Liver (tissue), 9 donors: Measurements from ENCODE around the gene OR51B4. TPM values are rescaled to one million over a fixed set of nuclear protein-coding genes. Genes with fewer than 3 reads are reported as not detected.

Experiments used
- DNase-seq: peaks from one replicate; pipeline ENCODE4 v3.0.0-alpha.2; 2017; ENCODE audit warnings: low spot score
- H3K27ac ChIP-seq, 2 donors: one replicate each; pipeline ENCODE4 v1.7.0; 2013; ENCODE audit warnings: inconsistent platforms in 2 of 2, low read length in 2 of 2, control low read depth in 1 of 2, low read depth in 1 of 2, mild to moderate bottlenecking in 1 of 2
- H3K27me3 ChIP-seq, 4 donors: one replicate each; pipeline versions ENCODE4 v1.6.1 to v1.7.0; 2013; ENCODE audit warnings: low read length in 3 of 4, inconsistent platforms in 1 of 4, mild to moderate bottlenecking in 1 of 4, moderate library complexity in 1 of 4; ENCODE audit not compliant: control insufficient read depth in 4 of 4, insufficient read depth in 4 of 4
- H3K36me3 ChIP-seq, 4 donors: one replicate each; pipeline versions ENCODE4 v1.6.1 to v1.7.0; 2013; ENCODE audit warnings: low read length in 3 of 4, mild to moderate bottlenecking in 3 of 4, low read depth in 1 of 4, moderate library complexity in 1 of 4; ENCODE audit not compliant: control insufficient read depth in 4 of 4, insufficient read depth in 3 of 4
- H3K4me1 ChIP-seq, 4 donors: one replicate each; pipeline versions ENCODE4 v1.6.1 to v1.7.0; 2013; ENCODE audit warnings: low read length in 3 of 4, mild to moderate bottlenecking in 3 of 4, moderate library complexity in 1 of 4; ENCODE audit not compliant: control insufficient read depth in 4 of 4, insufficient read depth in 4 of 4
- H3K4me3 ChIP-seq, 3 donors: one replicate each; pipeline versions ENCODE4 v1.6.1 to v1.7.0; 2013; ENCODE audit warnings: low read length in 3 of 3, control low read depth in 1 of 3, low read depth in 1 of 3, mild to moderate bottlenecking in 1 of 3
- H3K9ac ChIP-seq, 2 donors: one replicate each; pipeline ENCODE4 v1.7.0; 2013; ENCODE audit warnings: low read length in 2 of 2, mild to moderate bottlenecking in 2 of 2, moderate library complexity in 2 of 2, control low read depth in 1 of 2, low read depth in 1 of 2
- H3K9me3 ChIP-seq, 4 donors: one replicate each; pipeline versions ENCODE4 v1.6.1 to v1.7.0; 2013; ENCODE audit warnings: low read length in 3 of 4; ENCODE audit not compliant: control insufficient read depth in 4 of 4
- ATF3 ChIP-seq: IDR thresholded peaks from 2 replicates; pipeline ENCODE4 v1.6.1; 2016; ENCODE audit warnings: antibody characterized with exemption
- EGR1 ChIP-seq, 2 donors: IDR thresholded peaks; 2 replicates each; pipeline ENCODE4 v1.6.1; 2016 to 2018; ENCODE audit warnings: antibody characterized with exemption in 2 of 2, low read depth in 2 of 2
- FOXA1 ChIP-seq: IDR thresholded peaks from 2 replicates; pipeline ENCODE4 v1.6.1; 2016; ENCODE audit warnings: antibody characterized with exemption
- FOXA2 ChIP-seq: IDR thresholded peaks from 2 replicates; pipeline ENCODE4 v1.6.1; 2016; ENCODE audit warnings: antibody characterized with exemption
- GABPA ChIP-seq, 2 donors: IDR thresholded peaks in 1 of 2; conservative IDR thresholded peaks in 1 of 2; 2 replicates each; pipeline ENCODE4 v1.6.1; 2016; ENCODE audit warnings: antibody characterized with exemption in 2 of 2, mild to moderate bottlenecking in 1 of 2, moderate library complexity in 1 of 2
- HNF4A ChIP-seq, 2 donors: conservative IDR thresholded peaks; 2 replicates each; pipeline ENCODE4 v1.6.1; 2016; ENCODE audit warnings: antibody characterized with exemption in 2 of 2, mild to moderate bottlenecking in 2 of 2
- HNF4G ChIP-seq: IDR thresholded peaks from 2 replicates; pipeline ENCODE4 v1.6.1; 2016; ENCODE audit warnings: antibody characterized with exemption
- MAX ChIP-seq: IDR thresholded peaks from 2 replicates; pipeline ENCODE4 v1.6.1; 2016; ENCODE audit warnings: antibody characterized with exemption
- NR2F2 ChIP-seq: IDR thresholded peaks from 2 replicates; pipeline ENCODE4 v1.6.1; 2016; ENCODE audit warnings: antibody characterized with exemption
- RAD21 ChIP-seq, 2 donors: IDR thresholded peaks; 2 replicates each; pipeline ENCODE4 v1.6.1; 2016; ENCODE audit warnings: antibody characterized with exemption in 2 of 2, mild to moderate bottlenecking in 2 of 2
- RXRA ChIP-seq, 2 donors: IDR thresholded peaks; 2 replicates each; pipeline ENCODE4 v1.6.1; 2017 to 2018; ENCODE audit warnings: antibody characterized with exemption in 2 of 2, mild to moderate bottlenecking in 1 of 2
- SP1 ChIP-seq: IDR thresholded peaks from 2 replicates; pipeline ENCODE4 v1.6.1; 2018; ENCODE audit warnings: antibody characterized with exemption, mild to moderate bottlenecking
- TAF1 ChIP-seq: conservative IDR thresholded peaks from 2 replicates; pipeline ENCODE4 v1.6.1; 2016; ENCODE audit warnings: antibody characterized with exemption, mild to moderate bottlenecking
- YY1 ChIP-seq: IDR thresholded peaks from 2 replicates; pipeline ENCODE4 v1.6.1; 2016; ENCODE audit warnings: antibody characterized with exemption, mild to moderate bottlenecking
- WGBS: extraction: QIAGEN DNeasy Blood & Tissue Kit; methylation state at CpG from one replicate; pipeline ENCODE4 v1.1.7; 2013; 5-methylcytosine and 5-hydroxymethylcytosine counted together
- polyA plus RNA-seq, 2 donors: library from polyadenylated mRNA; stranded (reverse) in 1 of 2; unstranded in 1 of 2; fragments of 200-250 nt in 1 of 2; fragments of >200 nt in 1 of 2; fragmentation: Nextera tagmentation in 1 of 2; extraction: Ambion mirVana in 1 of 2; gene quantifications; one replicate each; pipeline versions ENCODE4 v1.2.1 to v1.2.3, GENCODE V29; 2013 to 2015
- total RNA-seq, 2 donors: library from RNA; depleted of rRNA; stranded (reverse); fragments of >200 nt; gene quantifications; one replicate each; pipeline ENCODE4 v1.2.3, GENCODE V29; 2014
- TF ChIP-seq, protein P1 (sequence below): IDR thresholded peaks from 2 replicates; pipeline ENCODE4 v1.6.1; 2016; ENCODE audit warnings: antibody characterized with exemption
- TF ChIP-seq, protein P2 (sequence below): IDR thresholded peaks from 2 replicates; pipeline ENCODE4 v1.6.1; 2016; ENCODE audit warnings: antibody characterized with exemption, mild to moderate bottlenecking
- TF ChIP-seq, protein P3 (sequence below): fragments of 150-350 bp; IDR thresholded peaks from 2 replicates; pipeline ENCODE4 v1.5.1; 2017; ENCODE audit warnings: improper control_type of control experiment, low read depth, low read length; ENCODE audit not compliant: missing input control
- donor health status: healthy.
- donor health status: healthy.
- donor health status: healthy.
- donor health status: healthy.
- donor health status: healthy.

OR51B4 gene
- total and polyA plus RNA-seq, 4 donors, result not detected

DNA sequence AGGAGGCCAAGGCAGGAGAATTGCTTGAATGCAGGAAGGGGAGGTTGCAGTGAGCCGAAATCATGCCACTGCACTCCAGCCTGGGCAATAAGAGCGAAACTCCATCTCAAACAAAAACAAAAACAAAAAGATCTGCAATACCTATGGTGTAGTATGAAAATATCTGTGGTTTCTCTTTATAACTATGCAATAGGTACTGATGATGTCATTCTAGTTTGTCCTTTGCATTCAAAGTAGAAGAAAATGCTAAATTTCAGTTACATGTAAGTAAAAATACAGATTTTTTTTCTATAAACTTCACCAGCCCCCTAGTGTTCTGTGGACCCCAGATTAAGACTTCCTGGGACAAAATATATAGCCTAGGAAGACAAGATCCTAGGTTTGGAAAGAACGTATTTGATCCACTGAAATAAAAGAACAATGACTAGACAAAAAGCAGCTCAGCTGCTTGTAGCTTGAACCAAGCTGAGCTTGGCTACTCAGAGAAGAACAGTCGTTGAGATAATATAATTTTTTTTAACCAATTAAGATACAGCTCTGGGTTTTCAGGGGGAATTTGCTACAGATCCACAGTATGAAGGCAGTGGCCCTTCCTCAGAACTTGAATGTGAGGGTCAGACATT, 29.2 kb downstream of the OR51B4 start:
- Histone ChIP-seq H3K27ac (no peak overlapping the region), H3K27me3 (peaks cover 0 to 6% (median 0%) of the 10 kb centered on the region in 4 donors), H3K4me1 (no peaks in the 10 kb centered on the region), H3K4me3 (no peak overlapping the region), H3K36me3 (no peaks in the 10 kb centered on the region), H3K9ac (no peak overlapping the region), H3K9me3 (no peaks in the 10 kb centered on the region)
- TF ChIP-seq, protein P1, sequence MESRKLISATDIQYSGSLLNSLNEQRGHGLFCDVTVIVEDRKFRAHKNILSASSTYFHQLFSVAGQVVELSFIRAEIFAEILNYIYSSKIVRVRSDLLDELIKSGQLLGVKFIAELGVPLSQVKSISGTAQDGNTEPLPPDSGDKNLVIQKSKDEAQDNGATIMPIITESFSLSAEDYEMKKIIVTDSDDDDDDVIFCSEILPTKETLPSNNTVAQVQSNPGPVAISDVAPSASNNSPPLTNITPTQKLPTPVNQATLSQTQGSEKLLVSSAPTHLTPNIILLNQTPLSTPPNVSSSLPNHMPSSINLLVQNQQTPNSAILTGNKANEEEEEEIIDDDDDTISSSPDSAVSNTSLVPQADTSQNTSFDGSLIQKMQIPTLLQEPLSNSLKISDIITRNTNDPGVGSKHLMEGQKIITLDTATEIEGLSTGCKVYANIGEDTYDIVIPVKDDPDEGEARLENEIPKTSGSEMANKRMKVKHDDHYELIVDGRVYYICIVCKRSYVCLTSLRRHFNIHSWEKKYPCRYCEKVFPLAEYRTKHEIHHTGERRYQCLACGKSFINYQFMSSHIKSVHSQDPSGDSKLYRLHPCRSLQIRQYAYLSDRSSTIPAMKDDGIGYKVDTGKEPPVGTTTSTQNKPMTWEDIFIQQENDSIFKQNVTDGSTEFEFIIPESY, result no peak
- TF ChIP-seq FOXA2 (no peak), RXRA (IDR thresholded peaks at IDR 0.05) (no peak), MAX (no peak), HNF4G (no peak), TAF1 (no peak), RAD21 (IDR thresholded peaks at IDR 0.05) (no peak), ATF3 (no peak), GABPA (IDR thresholded peaks at IDR 0.05 in 1 of 2, conservative IDR thresholded peaks at IDR 0.05 in 1 of 2) (no peak), YY1 (no peak), NR2F2 (no peak)
- TF ChIP-seq, protein P2, sequence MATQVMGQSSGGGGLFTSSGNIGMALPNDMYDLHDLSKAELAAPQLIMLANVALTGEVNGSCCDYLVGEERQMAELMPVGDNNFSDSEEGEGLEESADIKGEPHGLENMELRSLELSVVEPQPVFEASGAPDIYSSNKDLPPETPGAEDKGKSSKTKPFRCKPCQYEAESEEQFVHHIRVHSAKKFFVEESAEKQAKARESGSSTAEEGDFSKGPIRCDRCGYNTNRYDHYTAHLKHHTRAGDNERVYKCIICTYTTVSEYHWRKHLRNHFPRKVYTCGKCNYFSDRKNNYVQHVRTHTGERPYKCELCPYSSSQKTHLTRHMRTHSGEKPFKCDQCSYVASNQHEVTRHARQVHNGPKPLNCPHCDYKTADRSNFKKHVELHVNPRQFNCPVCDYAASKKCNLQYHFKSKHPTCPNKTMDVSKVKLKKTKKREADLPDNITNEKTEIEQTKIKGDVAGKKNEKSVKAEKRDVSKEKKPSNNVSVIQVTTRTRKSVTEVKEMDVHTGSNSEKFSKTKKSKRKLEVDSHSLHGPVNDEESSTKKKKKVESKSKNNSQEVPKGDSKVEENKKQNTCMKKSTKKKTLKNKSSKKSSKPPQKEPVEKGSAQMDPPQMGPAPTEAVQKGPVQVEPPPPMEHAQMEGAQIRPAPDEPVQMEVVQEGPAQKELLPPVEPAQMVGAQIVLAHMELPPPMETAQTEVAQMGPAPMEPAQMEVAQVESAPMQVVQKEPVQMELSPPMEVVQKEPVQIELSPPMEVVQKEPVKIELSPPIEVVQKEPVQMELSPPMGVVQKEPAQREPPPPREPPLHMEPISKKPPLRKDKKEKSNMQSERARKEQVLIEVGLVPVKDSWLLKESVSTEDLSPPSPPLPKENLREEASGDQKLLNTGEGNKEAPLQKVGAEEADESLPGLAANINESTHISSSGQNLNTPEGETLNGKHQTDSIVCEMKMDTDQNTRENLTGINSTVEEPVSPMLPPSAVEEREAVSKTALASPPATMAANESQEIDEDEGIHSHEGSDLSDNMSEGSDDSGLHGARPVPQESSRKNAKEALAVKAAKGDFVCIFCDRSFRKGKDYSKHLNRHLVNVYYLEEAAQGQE, result no peak
- DNase-seq, result no peak
- 67% methylated on average over 4 of the region's 4 CpGs for WGBS

DNA sequence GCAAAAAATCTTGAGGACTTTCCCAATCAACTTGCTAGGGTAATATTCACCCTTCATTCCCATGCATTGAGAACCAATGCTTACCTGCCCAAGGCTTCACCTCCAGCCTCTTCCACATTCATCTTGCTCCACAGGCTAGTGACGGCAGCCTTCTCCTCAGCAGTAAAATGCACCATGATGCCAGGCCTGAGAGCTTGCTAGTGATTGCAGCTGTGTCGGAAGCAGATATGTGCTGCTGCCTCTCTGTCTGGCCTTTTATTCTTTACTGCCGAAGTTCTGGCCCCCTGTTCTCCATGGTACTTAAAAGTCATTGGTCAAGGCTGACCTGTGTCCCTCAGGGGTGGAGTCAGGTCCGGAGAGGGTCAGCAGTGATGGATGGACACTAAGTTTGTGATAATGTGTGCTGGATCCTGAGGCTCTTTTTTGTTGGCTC, 32.0 kb downstream of the OR51B4 start, which contains the start of gene HBE1:
TSS of gene HBE1 (minus strand) at position 231 of the 433 bp plus-strand sequence. CDS start at position 176, 55 bp downstream.
- Histone ChIP-seq H3K9me3 (no peaks in the 10 kb centered on the region), H3K9ac (no peak within 1 kb of the TSS), H3K36me3 (no peaks in the 10 kb centered on the region), H3K4me1 (no peaks in the 10 kb centered on the region), H3K27me3 (peaks cover 0 to 6% (median 0%) of the 10 kb centered on the region in 4 donors), H3K27ac (no peak within 1 kb of the TSS), H3K4me3 (no peak within 1 kb of the TSS)
- 67% methylated on average over 4 of the region's 4 CpGs for WGBS
- DNase-seq, result no peak
- TF ChIP-seq YY1, result no peak
- no peak for TF ChIP-seq FOXA1
- no peak for TF ChIP-seq HNF4A (conservative IDR thresholded peaks at IDR 0.05)
- no peak for TF ChIP-seq NR2F2
- TF ChIP-seq, protein P2, result no peak
- TF ChIP-seq MAX, result no peak
- no peak for TF ChIP-seq ATF3
- TF ChIP-seq SP1, result no peak
- TF ChIP-seq RXRA (IDR thresholded peaks at IDR 0.05), result no peak
- TF ChIP-seq, protein P3, sequence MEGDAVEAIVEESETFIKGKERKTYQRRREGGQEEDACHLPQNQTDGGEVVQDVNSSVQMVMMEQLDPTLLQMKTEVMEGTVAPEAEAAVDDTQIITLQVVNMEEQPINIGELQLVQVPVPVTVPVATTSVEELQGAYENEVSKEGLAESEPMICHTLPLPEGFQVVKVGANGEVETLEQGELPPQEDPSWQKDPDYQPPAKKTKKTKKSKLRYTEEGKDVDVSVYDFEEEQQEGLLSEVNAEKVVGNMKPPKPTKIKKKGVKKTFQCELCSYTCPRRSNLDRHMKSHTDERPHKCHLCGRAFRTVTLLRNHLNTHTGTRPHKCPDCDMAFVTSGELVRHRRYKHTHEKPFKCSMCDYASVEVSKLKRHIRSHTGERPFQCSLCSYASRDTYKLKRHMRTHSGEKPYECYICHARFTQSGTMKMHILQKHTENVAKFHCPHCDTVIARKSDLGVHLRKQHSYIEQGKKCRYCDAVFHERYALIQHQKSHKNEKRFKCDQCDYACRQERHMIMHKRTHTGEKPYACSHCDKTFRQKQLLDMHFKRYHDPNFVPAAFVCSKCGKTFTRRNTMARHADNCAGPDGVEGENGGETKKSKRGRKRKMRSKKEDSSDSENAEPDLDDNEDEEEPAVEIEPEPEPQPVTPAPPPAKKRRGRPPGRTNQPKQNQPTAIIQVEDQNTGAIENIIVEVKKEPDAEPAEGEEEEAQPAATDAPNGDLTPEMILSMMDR, result no peak
- no peak for TF ChIP-seq RAD21 (IDR thresholded peaks at IDR 0.05)
- TF ChIP-seq TAF1, result no peak
- TF ChIP-seq HNF4G, result no peak
- no peak for TF ChIP-seq GABPA (IDR thresholded peaks at IDR 0.05 in 1 of 2, conservative IDR thresholded peaks at IDR 0.05 in 1 of 2)
- TF ChIP-seq EGR1 (IDR thresholded peaks at IDR 0.05; ENCODE audit: low read depth in 2 of 2), result no peak
- TF ChIP-seq FOXA2, result no peak
